ENCODE measurements around the gene LHFPL6.
"Not testable (repeated sequence)": the region's sequence is repeated elsewhere in the genome, so short reads cannot be mapped to it uniquely, and the experiment has no call there.

Gene LHFPL6

DNA sequence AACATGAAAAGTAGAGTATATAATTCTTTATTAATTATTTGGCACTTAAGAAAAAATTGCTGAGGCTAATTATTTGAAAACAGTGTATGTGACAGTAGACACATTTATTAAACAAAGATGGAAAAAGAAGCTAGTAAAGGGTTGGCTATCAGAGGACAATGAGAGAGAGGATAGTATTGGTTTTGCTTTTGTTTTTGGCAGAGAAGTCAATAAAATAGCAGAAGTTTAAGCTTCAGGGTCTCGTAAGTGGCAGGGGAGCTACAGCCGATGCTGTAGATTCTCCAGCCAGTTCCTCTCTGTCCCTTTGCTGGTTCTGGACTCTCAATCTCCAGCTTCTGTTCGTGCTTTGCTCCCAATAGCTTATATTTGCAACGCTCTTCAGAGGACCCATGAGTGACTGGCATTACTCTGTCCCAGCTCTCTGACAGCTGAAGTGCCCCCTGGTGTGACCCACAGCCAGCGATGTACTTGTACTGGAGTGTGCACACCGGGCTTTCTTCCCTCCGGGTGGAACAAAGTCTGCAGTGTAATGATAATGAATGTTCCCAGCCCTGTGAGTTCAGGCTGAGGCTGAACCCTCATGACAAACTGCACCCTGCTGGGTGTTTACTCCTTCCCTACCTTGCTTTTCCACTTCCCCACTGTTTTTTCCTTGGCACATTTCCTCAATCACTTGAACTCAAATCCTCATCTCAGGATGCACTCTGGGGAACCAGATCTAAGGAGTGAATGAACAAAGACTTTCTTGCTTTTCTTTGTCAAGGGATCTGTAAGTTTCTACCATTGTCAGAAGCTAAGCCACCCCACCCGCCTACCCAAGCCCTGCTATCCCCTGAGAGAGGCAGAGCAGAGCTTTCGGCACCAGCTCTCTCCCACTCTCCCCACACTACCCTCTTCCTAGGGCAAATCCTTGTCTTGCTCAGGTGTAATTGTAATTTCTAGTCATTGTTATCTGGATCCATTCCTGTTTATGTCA lies 254.8 kb downstream of the LHFPL6 start:
- no peak for DNase-seq (ENCODE audit: low spot score)

DNA sequence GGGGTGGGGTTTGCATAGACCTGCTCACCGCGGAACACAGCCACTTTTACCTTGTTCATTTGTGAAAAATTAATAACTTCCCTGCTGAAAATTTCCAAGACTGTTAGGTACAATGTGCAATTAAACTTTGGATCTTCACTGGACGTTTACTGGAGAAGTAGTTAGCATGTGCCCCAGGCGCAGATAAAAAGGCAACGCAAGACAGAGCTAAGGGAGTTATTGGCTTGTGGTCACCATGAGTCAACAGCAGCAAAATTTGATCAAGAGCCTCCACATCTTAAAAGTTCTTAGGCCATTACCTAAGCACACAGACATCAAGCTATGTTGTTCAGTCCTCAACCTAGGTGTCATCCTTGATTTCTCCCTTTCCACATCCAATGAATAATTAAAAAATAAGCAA lies 257.0 kb downstream of the LHFPL6 start:
- DNase-seq (ENCODE audit: low spot score) = no peak

GRCh38 chr13:39341251-39341650 lies 261.7 kb downstream of the LHFPL6 start:
- DNase-seq (ENCODE audit: low spot score) = no peak

DNA sequence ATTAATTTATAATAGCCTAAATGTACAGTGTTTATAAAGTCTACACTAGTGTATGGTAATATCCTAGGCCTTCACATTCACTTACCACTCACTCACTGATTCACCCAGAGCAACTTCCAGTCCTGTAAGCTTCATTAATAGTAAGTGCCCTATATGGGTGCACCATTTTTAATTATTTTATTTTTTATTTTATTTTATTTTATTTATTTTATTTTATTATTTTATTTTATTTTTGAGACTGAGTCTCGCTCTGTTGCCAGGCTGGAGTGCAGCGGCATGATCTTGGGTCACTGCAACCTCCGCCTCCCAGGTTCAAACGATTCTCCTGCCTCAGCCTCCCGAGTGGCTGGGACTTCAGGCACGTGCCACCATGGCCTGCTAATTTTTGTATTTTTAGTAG lies 264.9 kb downstream of the LHFPL6 start:
- DNase-seq (ENCODE audit: low spot score) = not testable (repeated sequence)

DNA sequence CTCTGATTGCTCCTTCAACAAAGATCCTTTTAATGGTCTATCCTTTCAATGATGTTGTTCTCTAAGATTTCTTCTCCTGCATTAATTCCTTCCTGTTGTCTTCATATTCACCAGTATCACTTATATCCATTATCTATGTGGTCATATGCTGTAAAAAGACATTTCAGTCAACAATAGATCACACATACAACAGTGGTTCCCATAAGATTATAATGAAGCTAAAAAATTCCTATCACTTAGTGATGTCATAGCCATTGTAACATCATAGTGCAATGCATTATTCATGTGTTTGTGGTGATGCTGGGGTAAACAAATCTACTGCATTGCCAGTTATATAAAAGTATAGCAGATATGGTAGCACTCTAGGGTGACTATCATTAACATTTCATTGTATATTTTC lies 266.1 kb downstream of the LHFPL6 start:
- DNase-seq (ENCODE audit: low spot score) = no peak

- no peak for DNase-seq (ENCODE audit: low spot score)
These were observed 266.8 kb downstream of the LHFPL6 start for GRCh38 chr13:39336207-39336606.

GRCh38 chr13:39335721-39336120 lies 267.3 kb downstream of the LHFPL6 start:
- DNase-seq (ENCODE audit: low spot score) = no peak

GRCh38 chr13:39330504-39330903 lies 272.5 kb downstream of the LHFPL6 start:
- no peak for DNase-seq (ENCODE audit: low spot score)

- DNase-seq (ENCODE audit: low spot score) = no peak
These were observed 273.8 kb downstream of the LHFPL6 start for GRCh38 chr13:39329182-39329639.

- DNase-seq (ENCODE audit: low spot score) = no peak
These were observed 275.9 kb downstream of the LHFPL6 start for GRCh38 chr13:39327172-39327479.

DNA sequence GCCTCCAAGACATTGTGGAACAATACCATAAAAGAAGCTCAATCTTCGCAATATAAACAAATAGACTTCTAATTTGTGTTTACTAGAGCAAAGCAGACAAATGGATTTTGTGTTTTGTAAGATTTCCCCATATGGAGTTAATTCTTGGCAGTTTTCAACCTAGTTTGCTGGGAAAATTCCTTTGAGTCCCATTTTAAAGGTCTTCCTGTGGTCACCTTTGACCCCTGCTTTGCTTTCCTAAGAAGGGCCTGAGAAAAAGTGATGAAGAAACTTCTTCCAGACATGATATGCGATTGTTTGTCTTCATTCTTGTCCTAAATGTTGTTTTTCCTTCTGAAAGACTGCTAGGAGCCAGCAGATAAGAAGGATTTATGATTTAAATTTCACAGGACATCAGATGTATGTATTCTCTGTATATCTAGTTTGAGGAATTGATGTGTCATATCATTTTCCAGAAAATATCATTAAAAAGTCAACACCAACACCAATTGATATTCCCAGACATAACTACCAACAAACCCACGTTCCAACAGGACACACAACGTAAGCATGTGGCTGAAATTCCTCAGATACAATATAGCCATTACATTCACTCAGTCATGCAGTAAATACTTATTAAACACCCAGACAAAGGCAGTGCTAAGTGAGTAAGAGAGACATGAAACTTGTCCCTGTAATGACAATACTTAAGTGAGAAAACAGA lies 276.4 kb downstream of the LHFPL6 start:
- DNase-seq (ENCODE audit: low spot score) = no peak

- no peak for DNase-seq (ENCODE audit: low spot score)
These were observed 278.1 kb downstream of the LHFPL6 start for GRCh38 chr13:39324806-39325311.

GRCh38 chr13:39322836-39323585 lies 280.0 kb downstream of the LHFPL6 start:
- no peak for DNase-seq (ENCODE audit: low spot score)

- no peak for DNase-seq (ENCODE audit: low spot score)
These were observed 281.4 kb downstream of the LHFPL6 start for GRCh38 chr13:39321574-39321973.

DNA sequence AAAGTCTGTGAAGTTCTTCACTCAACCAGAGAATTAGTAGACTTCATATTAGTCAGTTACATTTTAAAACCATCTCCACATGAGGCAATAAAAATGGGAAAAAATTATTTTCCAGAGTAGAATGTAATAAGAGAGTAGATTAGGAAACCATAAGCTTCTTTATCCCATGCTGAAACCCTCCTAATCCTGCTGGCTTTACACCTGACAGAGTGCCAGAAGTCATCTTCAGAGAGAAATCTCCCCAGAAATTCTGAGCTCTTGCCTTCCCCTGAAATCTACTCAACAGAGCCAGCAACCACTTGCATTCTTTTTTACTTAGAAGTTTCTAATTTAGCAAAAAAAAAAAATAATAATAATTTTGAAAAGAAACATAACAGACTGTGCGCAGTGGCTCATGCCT lies 284.8 kb downstream of the LHFPL6 start:
- DNase-seq (ENCODE audit: low spot score) = no peak

DNA sequence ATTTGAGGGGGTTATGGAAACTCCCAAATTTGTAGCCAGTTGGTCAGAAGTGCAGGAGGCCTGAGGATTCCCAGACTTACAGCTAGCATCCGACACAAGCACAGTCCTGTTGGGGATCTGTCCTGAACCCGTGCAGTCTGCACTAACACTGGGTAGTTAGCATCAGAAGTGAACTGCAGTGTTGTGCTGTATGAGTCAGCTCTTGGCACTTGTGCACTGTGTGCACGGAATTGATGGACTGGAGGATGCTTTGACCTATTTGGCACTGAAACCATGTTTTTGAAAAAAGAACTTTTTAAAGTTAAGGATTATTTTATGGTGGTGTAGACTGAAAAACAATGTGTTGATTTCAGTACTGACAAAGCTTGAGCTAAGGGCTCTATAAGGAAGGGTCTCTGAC lies 285.7 kb downstream of the LHFPL6 start:
- no peak for DNase-seq (ENCODE audit: low spot score)

GRCh38 chr13:39315796-39316195 lies 287.2 kb downstream of the LHFPL6 start:
- DNase-seq (ENCODE audit: low spot score) = no peak

GRCh38 chr13:39313721-39314120 lies 289.3 kb downstream of the LHFPL6 start:
- no peak for DNase-seq (ENCODE audit: low spot score)

GRCh38 chr13:39312596-39312995 lies 290.4 kb downstream of the LHFPL6 start:
- DNase-seq (ENCODE audit: low spot score) = no peak

- no peak for DNase-seq (ENCODE audit: low spot score)
These were observed 291.4 kb downstream of the LHFPL6 start for GRCh38 chr13:39311619-39312018.

GRCh38 chr13:39310961-39311360 lies 292.0 kb downstream of the LHFPL6 start:
- DNase-seq (ENCODE audit: low spot score) = no peak
